ENCODE results near the gene IGFN1. TPM values are rescaled to one million over a fixed set of nuclear protein-coding genes. Genes with fewer than 3 reads are reported as not detected.

Gene IGFN1
- total and polyA plus RNA-seq, 8 donors: 0.60 to 3.0 (median 0.95) TPM

- intact Hi-C loops (cut with DNase I): no loop called here
- ATAC-seq (no peak), DNase-seq (no peak)
- no peaks in the 10 kb centered on the region for H3K36me3 ChIP-seq
- H3K27me3 ChIP-seq: no peaks in the 10 kb centered on the region
- H3K4me3 ChIP-seq: no peak overlapping the region
- TF ChIP-seq, protein P1, sequence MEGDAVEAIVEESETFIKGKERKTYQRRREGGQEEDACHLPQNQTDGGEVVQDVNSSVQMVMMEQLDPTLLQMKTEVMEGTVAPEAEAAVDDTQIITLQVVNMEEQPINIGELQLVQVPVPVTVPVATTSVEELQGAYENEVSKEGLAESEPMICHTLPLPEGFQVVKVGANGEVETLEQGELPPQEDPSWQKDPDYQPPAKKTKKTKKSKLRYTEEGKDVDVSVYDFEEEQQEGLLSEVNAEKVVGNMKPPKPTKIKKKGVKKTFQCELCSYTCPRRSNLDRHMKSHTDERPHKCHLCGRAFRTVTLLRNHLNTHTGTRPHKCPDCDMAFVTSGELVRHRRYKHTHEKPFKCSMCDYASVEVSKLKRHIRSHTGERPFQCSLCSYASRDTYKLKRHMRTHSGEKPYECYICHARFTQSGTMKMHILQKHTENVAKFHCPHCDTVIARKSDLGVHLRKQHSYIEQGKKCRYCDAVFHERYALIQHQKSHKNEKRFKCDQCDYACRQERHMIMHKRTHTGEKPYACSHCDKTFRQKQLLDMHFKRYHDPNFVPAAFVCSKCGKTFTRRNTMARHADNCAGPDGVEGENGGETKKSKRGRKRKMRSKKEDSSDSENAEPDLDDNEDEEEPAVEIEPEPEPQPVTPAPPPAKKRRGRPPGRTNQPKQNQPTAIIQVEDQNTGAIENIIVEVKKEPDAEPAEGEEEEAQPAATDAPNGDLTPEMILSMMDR (IDR thresholded peaks at IDR 0.05): no peak
- H3K4me1 ChIP-seq: peaks cover 0 to 3% of the 10 kb centered on the region in 2 donors
- H3K27ac ChIP-seq: no peak overlapping the region
- H3K9me3 ChIP-seq: no peaks in the 10 kb centered on the region
These were observed 9.3 kb upstream of the IGFN1 start for GRCh38 chr1:201181323-201181722.

GRCh38 chr1:201181726-201182125 is 8.9 kb upstream of the IGFN1 start:
- intact Hi-C loops (cut with DNase I): no loop called here
- Histone ChIP-seq H3K27me3 (no peaks in the 10 kb centered on the region), H3K36me3 (no peaks in the 10 kb centered on the region), H3K4me3 (no peak overlapping the region), H3K27ac (no peak overlapping the region), H3K4me1 (peaks cover 0 to 3% of the 10 kb centered on the region in 2 donors), H3K9me3 (no peaks in the 10 kb centered on the region)
- no peak for DNase-seq
- ATAC-seq: no peak
- TF ChIP-seq, protein P1 (IDR thresholded peaks at IDR 0.05): no peak

- TF ChIP-seq, protein P1 (IDR thresholded peaks at IDR 0.05): no peak
- ATAC-seq (no peak), DNase-seq (no peak)
- Histone ChIP-seq H3K4me1 (peaks cover 0 to 3% of the 10 kb centered on the region in 2 donors), H3K9me3 (no peaks in the 10 kb centered on the region), H3K4me3 (no peak overlapping the region), H3K27me3 (no peaks in the 10 kb centered on the region), H3K36me3 (no peaks in the 10 kb centered on the region), H3K27ac (no peak overlapping the region)
- intact Hi-C loops (cut with DNase I): no loop called here
These were observed 7.4 kb upstream of the IGFN1 start for GRCh38 chr1:201183209-201183608.

DNA sequence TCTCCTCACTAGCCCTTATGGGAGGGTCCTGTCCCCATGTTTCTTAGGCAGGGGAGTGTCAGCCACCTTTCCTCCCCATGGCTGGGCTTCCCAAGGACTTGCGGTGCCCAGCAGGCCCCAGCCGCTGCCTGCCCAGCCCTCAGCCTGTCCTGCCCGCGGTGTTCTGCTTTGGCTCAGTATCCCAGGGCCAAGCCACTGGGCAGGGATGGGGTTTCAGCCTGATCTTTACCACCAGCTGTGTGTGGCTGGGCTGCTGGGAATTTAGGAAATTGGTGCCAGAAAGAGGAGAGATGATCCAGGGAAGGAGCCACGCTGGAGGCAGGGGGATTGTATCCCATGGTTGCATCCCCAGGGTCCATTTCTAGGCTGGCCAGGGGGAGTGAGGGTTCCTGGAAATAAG is 6.9 kb upstream of the IGFN1 start:
- ATAC-seq (no peak), DNase-seq (peak in 2 of 4 donors; percentile 54 to 55)
- H3K4me3 ChIP-seq: no peak overlapping the region
- H3K27ac ChIP-seq: no peak overlapping the region
- intact Hi-C loops (cut with DNase I): no loop called here
- H3K27me3 ChIP-seq: no peaks in the 10 kb centered on the region
- TF ChIP-seq, protein P1 (IDR thresholded peaks at IDR 0.05): no peak
- H3K4me1 ChIP-seq: peaks cover 0 to 3% of the 10 kb centered on the region in 2 donors
- no peaks in the 10 kb centered on the region for H3K36me3 ChIP-seq
- no peaks in the 10 kb centered on the region for H3K9me3 ChIP-seq

- H3K27me3 ChIP-seq: no peaks in the 10 kb centered on the region
These were observed 6.1 kb upstream of the IGFN1 start for GRCh38 chr1:201184307-201185122.

More at GRCh38 chr1:201184307-201185122, 6.1 kb upstream of the IGFN1 start:
- Histone ChIP-seq H3K4me1 (peaks cover 0 to 3% of the 10 kb centered on the region in 2 donors), H3K36me3 (no peaks in the 10 kb centered on the region), H3K27ac (no peak overlapping the region), H3K4me3 (no peak overlapping the region), H3K9me3 (no peaks in the 10 kb centered on the region)
- intact Hi-C loops (cut with DNase I): no loop called here
- TF ChIP-seq, protein P1 (IDR thresholded peaks at IDR 0.05): peak in 1 of 2 donors; percentile 10
- ATAC-seq (peak; percentile 83), DNase-seq (peak in 2 of 4 donors; percentile 74 to 82)

Measured in left lung (tissue), 10 donors.